ENCODE data around the gene SLX4IP. TPM values are rescaled to one million over a fixed set of nuclear protein-coding genes. Genes with fewer than 3 reads are reported as not detected.

SLX4IP gene
- total RNA-seq, 2 donors from 2014 or later, result 6.4 to 7.7 TPM

DNA sequence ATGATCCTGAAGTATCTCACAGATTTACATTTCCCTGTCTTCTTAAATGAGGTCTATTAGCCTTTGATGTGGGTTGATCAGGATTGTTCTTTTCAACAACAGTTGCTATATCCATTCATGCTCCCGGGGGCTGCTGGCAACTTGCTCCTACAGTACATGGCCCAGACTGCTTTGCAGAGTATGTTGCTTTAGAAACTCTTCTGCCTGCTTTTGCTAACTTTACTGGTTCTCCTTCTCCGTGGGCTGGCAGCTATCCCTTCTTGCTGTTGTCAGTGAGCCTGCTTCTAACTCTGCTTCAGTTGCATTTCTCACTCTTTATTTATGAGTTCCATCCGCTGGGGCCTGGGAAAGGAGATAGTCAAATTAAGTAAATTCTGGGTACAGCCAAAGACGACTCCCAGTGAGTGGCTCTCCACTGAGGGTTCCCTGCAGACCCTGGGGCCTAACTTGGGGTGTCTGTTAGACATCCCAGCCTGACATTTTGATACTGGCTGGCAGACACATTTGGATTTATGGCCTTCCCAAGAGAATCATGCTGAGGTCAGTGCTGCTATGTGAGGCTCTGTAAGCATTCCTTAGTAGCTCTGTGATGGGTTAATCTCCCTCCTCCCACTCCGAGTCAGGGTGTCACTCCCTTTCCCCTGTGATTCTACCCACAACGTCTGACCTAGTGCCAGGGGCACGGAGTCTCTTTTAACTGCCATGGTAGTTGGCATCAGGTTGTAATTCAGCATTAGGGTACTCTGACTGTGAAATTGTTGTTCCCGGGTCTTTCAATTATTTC, 73.6 kb downstream of the SLX4IP start:
- DNase-seq (no peak), ATAC-seq (no peak)
- intact Hi-C loops (cut with DNase I, micrococcal nuclease), result no loop called here

GRCh38 chr20:10509376-10509775, 74.3 kb downstream of the SLX4IP start:
- DNase-seq (no peak), ATAC-seq (no peak)
- intact Hi-C loops (cut with DNase I, micrococcal nuclease), result no loop called here

GRCh38 chr20:10510216-10510615, 75.1 kb downstream of the SLX4IP start:
- DNase-seq (no peak), ATAC-seq (no peak)
- intact Hi-C loops (cut with DNase I, micrococcal nuclease), result no loop called here

DNA sequence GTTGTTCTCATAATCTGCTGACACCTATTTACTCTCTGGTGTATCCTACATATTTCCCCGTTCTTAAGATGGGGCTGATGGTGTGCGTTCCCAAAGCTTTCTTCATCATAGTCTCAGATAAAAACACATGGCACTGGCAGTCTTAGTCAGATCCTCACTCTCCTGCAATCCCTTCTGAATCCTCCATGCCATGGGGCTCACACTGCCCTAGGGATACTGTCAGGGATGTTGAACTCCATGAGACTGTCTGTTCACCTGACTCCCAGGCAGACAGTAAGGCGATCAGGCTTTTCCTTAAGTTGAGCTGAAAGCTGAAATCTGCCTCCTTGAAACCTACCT, 76.0 kb downstream of the SLX4IP start:
- intact Hi-C loops (cut with DNase I, micrococcal nuclease), result no loop called here

DNA sequence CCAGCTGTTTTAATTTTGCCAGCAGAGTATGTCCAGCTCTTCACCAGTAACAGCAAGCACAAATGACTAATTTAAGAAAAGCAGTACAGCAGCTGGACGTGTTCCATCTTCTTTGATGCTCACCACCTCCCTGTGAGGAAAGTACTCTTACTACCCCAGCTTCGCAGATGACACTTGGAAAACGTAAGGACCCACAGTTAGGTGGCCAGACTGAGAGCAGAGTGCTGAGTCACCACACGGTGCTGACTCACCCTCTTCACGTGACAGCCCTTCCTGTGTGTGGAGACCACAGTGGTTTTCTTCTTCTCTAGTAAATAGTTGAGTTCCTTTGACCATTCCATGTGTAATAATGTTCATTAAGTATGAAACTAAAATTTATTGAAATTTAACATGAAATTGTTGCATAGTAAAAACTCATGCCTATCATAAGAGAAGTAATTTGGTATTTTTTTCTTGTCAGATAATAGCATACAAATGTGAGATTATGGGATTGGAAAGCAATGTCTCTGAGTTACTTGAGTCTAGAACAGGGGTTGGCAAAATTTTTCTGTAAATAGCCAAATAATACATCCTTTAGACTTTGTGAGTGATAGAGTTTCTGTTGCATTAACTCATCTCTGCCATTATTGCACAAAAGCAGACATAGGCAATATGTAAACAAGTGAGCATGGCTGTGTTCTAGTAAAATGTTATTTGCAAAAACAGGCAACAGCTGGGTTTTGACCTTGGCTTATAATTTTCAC, 76.6 kb downstream of the SLX4IP start:
- peak; percentile 67 for ATAC-seq

More for the DNA sequence above, 76.0 kb downstream of the SLX4IP start:
- no peak for ATAC-seq
- DNase-seq, result no peak

DNA sequence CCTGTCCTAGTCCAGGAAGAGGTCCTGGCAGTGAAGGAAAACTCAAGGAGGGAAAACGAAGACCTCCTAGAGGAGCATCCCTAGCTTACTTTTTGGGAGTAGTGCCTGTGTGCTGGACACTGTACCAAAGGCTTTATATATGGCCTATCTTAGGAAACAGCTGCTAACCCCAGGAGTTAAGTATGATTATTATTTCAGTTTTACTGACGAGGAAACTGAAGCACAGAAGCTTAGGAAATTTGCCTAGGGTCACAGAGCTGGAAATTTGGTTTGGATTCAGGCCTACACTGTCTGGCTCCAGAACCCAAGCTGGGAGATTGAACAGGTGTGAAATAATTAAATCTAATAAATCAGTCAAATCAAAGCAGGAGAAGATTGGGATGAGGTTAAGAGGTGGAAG, 78.0 kb downstream of the SLX4IP start:
- intact Hi-C loops (cut with DNase I, micrococcal nuclease), result no loop called here
- DNase-seq, result no peak
- ATAC-seq, result no peak

More for the DNA sequence above, 76.6 kb downstream of the SLX4IP start:
- DNase-seq, result peak; percentile 59 to 81
- intact Hi-C loops (cut with DNase I, micrococcal nuclease), result no loop called here

DNA sequence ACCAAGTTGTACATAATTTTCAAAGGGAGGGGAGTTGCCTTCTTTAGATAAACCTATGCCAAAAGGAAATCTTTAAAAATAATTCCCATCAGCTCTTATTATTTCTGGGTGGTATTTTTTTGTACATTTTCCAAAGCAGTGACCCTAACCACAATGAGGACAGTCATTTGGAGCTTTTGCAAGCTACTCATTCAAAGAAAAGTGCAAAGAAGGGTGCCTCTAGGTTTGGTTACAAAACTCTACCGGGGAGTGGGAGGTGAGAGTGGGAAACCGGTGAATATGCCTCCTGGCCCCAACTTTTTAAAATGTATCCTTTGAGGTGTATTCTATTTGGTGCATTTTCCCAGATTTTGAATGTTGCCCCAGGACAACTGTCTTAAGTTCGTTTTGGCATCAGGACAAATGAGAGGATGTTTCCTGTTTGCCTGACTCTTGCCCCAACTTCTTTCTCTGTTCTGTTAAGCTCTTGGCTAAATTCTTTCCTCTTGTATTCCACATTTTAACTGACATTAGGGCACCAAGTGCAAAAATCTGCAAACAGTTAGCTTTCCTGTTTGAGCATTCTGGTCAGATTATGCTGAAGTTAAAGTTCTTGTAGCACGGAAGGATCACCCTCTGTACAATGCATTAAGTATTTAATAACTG, 78.9 kb downstream of the SLX4IP start:
- intact Hi-C loops (cut with DNase I, micrococcal nuclease), result no loop called here
- no peak for DNase-seq
- no peak for ATAC-seq

DNA sequence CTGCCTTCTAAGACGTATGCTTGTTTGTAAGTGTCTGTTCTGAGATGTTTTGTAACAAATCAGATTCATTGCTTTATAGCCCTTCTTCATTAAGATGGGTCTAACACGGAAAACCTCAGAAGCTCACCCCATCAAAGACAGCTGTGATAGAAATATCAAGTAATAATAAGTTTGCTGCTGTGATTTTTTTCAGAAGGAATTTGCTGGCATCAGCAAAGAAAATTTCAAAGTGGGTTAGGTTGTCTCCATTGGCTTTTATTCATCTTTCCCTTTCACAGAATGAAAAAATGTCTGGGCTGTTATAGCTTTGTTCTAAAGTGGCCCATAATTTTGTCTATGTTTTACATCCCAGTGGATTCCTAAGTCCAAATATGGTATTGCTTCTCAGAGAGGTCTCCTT, 81.4 kb downstream of the SLX4IP start:
- ATAC-seq, result no peak
- intact Hi-C loops (cut with DNase I, micrococcal nuclease), result no loop called here
- DNase-seq, result no peak

DNA sequence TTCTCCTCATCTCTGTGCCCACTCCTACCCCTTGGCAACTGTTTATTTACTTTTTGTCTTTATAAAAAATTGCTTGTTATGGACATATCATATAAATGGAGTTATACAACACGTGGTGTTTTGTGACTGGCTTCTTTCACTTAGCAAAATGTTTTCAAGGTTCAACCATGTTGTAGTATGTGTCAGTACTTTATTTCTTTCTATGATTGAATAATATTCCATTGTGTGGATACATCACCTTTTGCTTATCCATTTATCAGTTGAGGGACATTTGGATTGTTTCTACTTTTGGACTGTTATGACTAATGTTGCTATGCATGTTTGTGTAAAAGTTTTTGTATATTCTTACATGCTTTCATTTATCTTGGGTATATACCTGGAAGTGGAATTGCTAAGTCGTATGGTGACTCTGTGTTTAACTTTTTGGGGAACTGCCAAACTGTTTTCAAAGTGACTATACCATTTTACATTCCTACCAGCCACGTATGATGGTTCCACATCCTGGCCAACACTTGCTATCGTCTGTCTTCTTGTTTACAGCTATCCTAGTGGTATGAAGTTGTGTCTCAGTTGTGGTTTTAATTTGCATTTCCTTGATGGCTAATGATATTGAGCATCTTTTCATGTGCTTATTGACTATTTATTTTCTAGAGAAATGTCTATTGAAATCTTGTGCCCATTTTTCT, 84.4 kb downstream of the SLX4IP start:
- DNase-seq, result no peak
- intact Hi-C loops (cut with DNase I, micrococcal nuclease), result no loop called here
- ATAC-seq, result no peak

DNA sequence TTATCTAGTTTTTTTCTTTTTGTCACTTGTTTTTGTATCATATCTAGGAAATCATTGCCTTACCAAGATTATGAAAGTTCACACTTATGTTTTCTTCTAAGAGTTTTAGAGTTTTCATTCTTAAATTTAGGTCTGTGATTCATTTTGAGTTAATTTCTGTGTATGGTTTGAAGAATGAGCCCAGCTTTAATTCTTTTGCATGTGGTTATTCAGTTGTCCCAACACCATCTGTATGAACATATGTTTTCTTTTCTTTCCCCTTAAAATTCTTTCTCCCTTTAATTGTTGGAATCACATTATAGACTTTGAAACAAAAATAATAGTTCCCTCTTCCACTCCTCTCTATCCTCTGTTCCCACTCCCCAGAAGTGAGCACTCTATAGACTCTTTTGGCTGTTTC, 85.4 kb downstream of the SLX4IP start:
- ATAC-seq, result no peak
- DNase-seq, result no peak
- intact Hi-C loops (cut with DNase I, micrococcal nuclease), result no loop called here

DNA sequence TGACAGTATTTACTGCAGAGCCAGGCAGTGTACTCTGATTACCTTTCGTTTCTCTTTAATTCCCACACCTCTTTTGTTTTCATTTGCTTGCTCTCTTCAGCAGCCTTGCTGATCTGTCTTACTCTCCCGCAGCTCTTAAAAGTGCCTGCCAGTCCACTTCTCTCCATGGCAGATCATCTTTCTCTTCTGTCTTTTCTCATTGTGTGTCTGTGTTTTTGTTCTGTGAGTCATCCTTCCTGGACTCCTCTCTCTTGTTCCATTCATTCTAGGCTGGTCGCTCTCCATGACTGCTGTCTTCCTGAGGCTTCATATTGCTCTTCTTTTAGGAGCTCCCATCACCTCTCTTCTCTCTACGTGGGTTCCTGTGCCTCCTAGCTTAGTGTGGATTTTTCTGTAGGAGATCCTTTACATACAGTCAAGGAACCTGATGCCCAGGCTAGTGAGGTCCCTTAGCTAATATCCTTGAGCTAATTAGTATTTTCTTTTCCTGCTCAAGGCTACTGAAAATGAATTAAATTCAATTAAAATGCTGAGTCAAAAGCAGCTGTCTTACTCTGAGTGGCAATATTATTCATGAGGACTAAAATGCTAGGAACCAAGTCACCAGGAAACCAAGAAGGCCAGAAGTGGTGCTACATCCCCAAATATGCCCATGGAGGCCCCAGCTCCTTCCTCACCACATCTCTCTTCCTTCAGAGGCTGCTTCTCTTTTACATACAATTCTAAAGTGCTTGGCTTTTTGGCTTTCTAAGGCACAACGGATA, 86.1 kb downstream of the SLX4IP start:
- ATAC-seq (no peak), DNase-seq (no peak)
- intact Hi-C loops (cut with DNase I, micrococcal nuclease), result no loop called here

- DNase-seq (no peak), ATAC-seq (no peak)
- intact Hi-C loops (cut with DNase I, micrococcal nuclease), result no loop called here
Observed at GRCh38 chr20:10521836-10522235, 86.7 kb downstream of the SLX4IP start.

- DNase-seq (no peak), ATAC-seq (no peak)
- intact Hi-C loops (cut with DNase I, micrococcal nuclease), result no loop called here
Observed at GRCh38 chr20:10522328-10522727, 87.2 kb downstream of the SLX4IP start.

GRCh38 chr20:10523443-10523842, 88.3 kb downstream of the SLX4IP start:
- DNase-seq (no peak), ATAC-seq (no peak)
- intact Hi-C loops (cut with DNase I, micrococcal nuclease), result no loop called here

GRCh38 chr20:10524034-10524476, 89.0 kb downstream of the SLX4IP start:
- intact Hi-C loops (cut with DNase I, micrococcal nuclease), result no loop called here
- DNase-seq (peak; percentile 30 to 72), ATAC-seq (peak; percentile 34)

DNA sequence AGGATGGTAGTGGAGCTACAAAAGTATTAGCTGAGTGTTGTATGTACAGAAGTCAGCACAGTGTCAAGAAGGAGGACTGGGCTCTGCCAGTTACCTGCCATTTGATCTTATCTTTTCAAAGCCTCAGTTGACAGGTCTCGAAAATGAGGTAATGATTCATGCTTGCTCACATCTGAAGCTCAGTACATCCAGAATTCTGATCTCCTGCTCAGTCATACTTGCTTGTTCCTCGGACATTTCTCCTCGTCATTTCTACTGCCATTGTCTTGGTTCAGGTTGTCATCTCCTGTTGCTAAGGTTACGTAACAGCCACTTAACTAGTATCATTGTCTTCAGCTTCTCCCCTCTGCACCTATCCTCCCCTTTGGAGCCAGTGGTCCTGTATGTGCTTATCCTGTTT, 89.5 kb downstream of the SLX4IP start:
- ATAC-seq, result no peak
- DNase-seq, result no peak
- intact Hi-C loops (cut with DNase I, micrococcal nuclease), result no loop called here

DNA sequence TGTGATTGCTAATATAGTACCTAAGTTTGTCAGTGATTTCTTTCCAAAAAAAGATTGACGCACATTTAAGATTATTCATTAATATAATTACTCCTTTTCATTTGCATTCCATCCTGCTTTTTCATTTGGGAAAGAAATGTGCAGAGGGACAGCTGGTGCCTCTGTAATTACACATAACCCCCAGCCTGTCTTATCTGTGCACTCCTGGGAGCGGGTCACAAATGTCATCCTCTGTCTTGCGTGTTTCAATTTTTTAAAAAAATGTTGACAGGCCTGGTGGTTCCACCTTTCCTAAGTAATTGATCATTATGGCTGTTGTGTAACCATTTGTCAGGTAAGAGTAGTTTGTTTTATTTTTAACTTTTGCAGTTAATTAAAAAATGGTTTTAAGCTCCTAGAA, 92.7 kb downstream of the SLX4IP start:
- DNase-seq (no peak), ATAC-seq (no peak)
- intact Hi-C loops (cut with DNase I, micrococcal nuclease), result no loop called here

- no peak for ATAC-seq
- no peak for DNase-seq
- intact Hi-C loops (cut with DNase I, micrococcal nuclease), result no loop called here
Observed at GRCh38 chr20:10530883-10531282, 95.8 kb downstream of the SLX4IP start.

DNA sequence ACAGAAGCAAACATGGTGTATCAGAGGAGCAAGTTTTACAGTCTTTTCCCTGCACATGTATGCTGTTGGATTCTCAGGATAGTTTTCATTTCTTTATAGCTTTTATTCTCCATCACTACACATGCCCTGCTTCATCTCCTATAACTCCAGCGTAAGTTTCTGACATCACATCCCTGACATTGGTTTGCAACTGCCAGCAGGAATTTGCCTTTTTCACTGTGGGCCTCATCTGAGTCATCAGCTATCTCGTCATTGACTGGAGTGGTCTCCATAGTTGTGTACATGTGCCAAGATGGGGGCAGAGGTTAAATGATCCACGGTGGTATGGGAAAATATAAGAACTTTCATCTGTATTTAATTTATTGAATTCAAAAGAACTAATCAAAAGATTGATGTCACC, 96.7 kb downstream of the SLX4IP start:
- ATAC-seq (no peak), DNase-seq (no peak)
- intact Hi-C loops (cut with DNase I, micrococcal nuclease), result no loop called here
